Measurements from ENCODE around the gene THSD8. TPM values are rescaled to one million over a fixed set of nuclear protein-coding genes. Genes with fewer than 3 reads are reported as not detected.

The THSD8 gene
- total and polyA plus RNA-seq, 2 donors (not counting 1 experiment from before 2014, with no cell fraction given) = not detected

- Histone ChIP-seq H3K27ac (ENCODE audit: low read length in 2 of 2) (no peak overlapping the region), H3K4me3 (ENCODE audit: control extremely low read depth in 1 of 5, extremely low read depth in 1 of 5, insufficient read depth in 1 of 5, low read depth in 2 of 5, low read length in 4 of 5) (peak overlapping the region in 1 of 5 experiments; percentile 21), H3K9me3 (ENCODE audit: control extremely low read depth in 1 of 3, control insufficient read depth in 2 of 3, insufficient read depth in 1 of 3, low read length in 2 of 3) (peaks cover 0 to 44% (median 7%) of the 10 kb centered on the region in 3 donors), H3K9ac (ENCODE audit: low read length) (no peak overlapping the region), H3K4me2 (replicated peaks; ENCODE audit: low read depth, low read length, poor library complexity, severe bottlenecking) (peak overlapping the region; percentile 95), H3K36me3 (replicated peaks in 1 of 2; ENCODE audit: control extremely low read depth in 1 of 2, control insufficient read depth in 1 of 2, extremely low read depth in 1 of 2, insufficient read depth in 2 of 2, low read length in 1 of 2) (no peaks in the 10 kb centered on the region), H3K4me1 (ENCODE audit: control insufficient read depth in 2 of 2, insufficient read depth in 2 of 2, low read length in 2 of 2) (peaks cover 32 to 53% of the 10 kb centered on the region in 2 donors), H2AFZ (ENCODE audit: insufficient read depth, low read depth, low read length, poor library complexity, severe bottlenecking) (no peak overlapping the region), H4K20me1 (ENCODE audit: control insufficient read depth, insufficient read depth, low read length, poor library complexity, severe bottlenecking) (no peaks in the 10 kb centered on the region), H3K27me3 (replicated peaks in 1 of 4; ENCODE audit: control extremely low read depth in 1 of 4, control insufficient read depth in 3 of 4, insufficient read depth in 4 of 4, low read length in 3 of 4) (peaks cover 3 to 93% (median 70%) of the 10 kb centered on the region in 4 experiments), H3K79me2 (ENCODE audit: control insufficient read depth, insufficient read depth, low read length) (no peaks in the 10 kb centered on the region)
- Mint-ChIP-seq H3K4me3 (peak overlapping the region; percentile 69), H3K27me3 (peaks cover 74% of the 10 kb centered on the region), H3K27ac (peak overlapping the region; percentile 20), H3K4me1 (peaks cover 33% of the 10 kb centered on the region), H3K9me3 (ENCODE audit: insufficient read depth) (no peaks in the 10 kb centered on the region)
- no peak for ATAC-seq (ENCODE audit: low read depth)
- intact Hi-C loops (cut with micrococcal nuclease) = no loop called here
- ChIA-PET POLR2A (no interaction called here), CTCF (no interaction called here)
- WGBS (ENCODE audit: insufficient coverage) = 6% methylated on average over 3 of the region's 5 CpGs
- TF ChIP-seq EZH2 (IDR thresholded peaks at IDR 0.05; ENCODE audit: borderline replicate concordance, insufficient read depth, low read depth, low read length, poor library complexity, severe bottlenecking) (no peak), CTCF (IDR thresholded peaks at IDR 0.05) (no peak)
- DNase-seq = peak; percentile 27
These were observed 31.5 kb downstream of the THSD8 start for GRCh38 chr19:12833418-12833737.

- no peaks in the 10 kb centered on the region for H4K20me1 ChIP-seq (ENCODE audit: control insufficient read depth, insufficient read depth, low read length, poor library complexity, severe bottlenecking)
- Mint-ChIP-seq H3K4me3 (peak overlapping the region; percentile 70), H3K9me3 (ENCODE audit: insufficient read depth) (no peaks in the 10 kb centered on the region), H3K27ac (peak overlapping the region; percentile 43), H3K4me1 (peaks cover 35% of the 10 kb centered on the region), H3K27me3 (peaks cover 69% of the 10 kb centered on the region)
- POLR2A ChIA-PET = interaction anchor here (0.7 to 0.8 kb wide), 2 partner anchors 27 to 138 kb away, joined by 3 read pairs; partner anchors contain the start of genes FBXW9 and RNASEH2A
- H2AFZ ChIP-seq (ENCODE audit: insufficient read depth, low read depth, low read length, poor library complexity, severe bottlenecking) = peak overlapping the region; percentile 58
- no peaks in the 10 kb centered on the region for H3K79me2 ChIP-seq (ENCODE audit: control insufficient read depth, insufficient read depth, low read length)
- TF ChIP-seq CTCF (IDR thresholded peaks at IDR 0.05) (no peak), EZH2 (IDR thresholded peaks at IDR 0.05; ENCODE audit: borderline replicate concordance, insufficient read depth, low read depth, low read length, poor library complexity, severe bottlenecking) (no peak)
- DNase-seq = peak; percentile 54
- CTCF ChIA-PET = interaction anchor here (0.6 to 1.0 kb wide), 4 partner anchors 13 to 91 kb away, joined by 3 to 5 read pairs (median 4); no protein-coding TSS in a partner anchor
- peaks cover 37 to 56% of the 10 kb centered on the region in 2 donors for H3K4me1 ChIP-seq (ENCODE audit: control insufficient read depth in 2 of 2, insufficient read depth in 2 of 2, low read length in 2 of 2)
- peak overlapping the region; percentile 51 for H3K9ac ChIP-seq (ENCODE audit: low read length)
- peak; percentile 23 for ATAC-seq (ENCODE audit: low read depth)
- intact Hi-C loops (cut with micrococcal nuclease) = no loop called here
- H3K9me3 ChIP-seq (ENCODE audit: control extremely low read depth in 1 of 3, control insufficient read depth in 2 of 3, insufficient read depth in 1 of 3, low read length in 2 of 3) = peaks cover 0 to 44% (median 7%) of the 10 kb centered on the region in 3 donors
- H3K36me3 ChIP-seq (replicated peaks in 1 of 2; ENCODE audit: control extremely low read depth in 1 of 2, control insufficient read depth in 1 of 2, extremely low read depth in 1 of 2, insufficient read depth in 2 of 2, low read length in 1 of 2) = no peaks in the 10 kb centered on the region
- 4% methylated on average over 54 of the region's 87 CpGs for WGBS (ENCODE audit: insufficient coverage)
- H3K4me2 ChIP-seq (replicated peaks; ENCODE audit: low read depth, low read length, poor library complexity, severe bottlenecking) = peak overlapping the region; percentile 95
- H3K27me3 ChIP-seq (replicated peaks in 1 of 4; ENCODE audit: control extremely low read depth in 1 of 4, control insufficient read depth in 3 of 4, insufficient read depth in 4 of 4, low read length in 3 of 4) = peaks cover 3 to 94% (median 69%) of the 10 kb centered on the region in 4 experiments
- peak overlapping the region in 4 of 5 experiments; percentile 20 to 54 (median 46) for H3K4me3 ChIP-seq (ENCODE audit: control extremely low read depth in 1 of 5, extremely low read depth in 1 of 5, insufficient read depth in 1 of 5, low read depth in 2 of 5, low read length in 4 of 5)
- no peak overlapping the region for H3K27ac ChIP-seq (ENCODE audit: low read length in 2 of 2)
These were observed 32.1 kb downstream of the THSD8 start for GRCh38 chr19:12833738-12834565.
